IMR-90 (cell line): ENCODE data around the gene RPS15.

Experiments used
- CEBPB ChIP-seq: IDR thresholded peaks from 2 replicates; pipeline ENCODE4 v1.6.1; 2012; ENCODE audit warnings: low read depth, low read length, improper control_type of control experiment
- MXI1 ChIP-seq: IDR thresholded peaks from 2 replicates; pipeline ENCODE4 v1.6.1; 2012; ENCODE audit warnings: low read depth, mild to moderate bottlenecking, low read length, moderate library complexity, borderline replicate concordance
- NFE2L2 ChIP-seq: fragments of 150-350 bp; IDR thresholded peaks from 2 replicates; pipeline ENCODE4 v1.6.1; 2016; ENCODE audit warnings: low read depth, mild to moderate bottlenecking, low read length
- POLR2A ChIP-seq: IDR thresholded peaks from 2 replicates; pipeline ENCODE4 v1.6.1; 2012; ENCODE audit warnings: mild to moderate bottlenecking, low read depth, low read length
- RAD21 ChIP-seq: IDR thresholded peaks from 2 replicates; pipeline ENCODE4 v1.6.1; 2012; ENCODE audit warnings: low read length, improper control_type of control experiment
- SMC3 ChIP-seq: fragments of 150-350 bp; IDR thresholded peaks from 2 replicates; pipeline ENCODE4 v1.6.1; 2016; ENCODE audit warnings: low read depth, mild to moderate bottlenecking, antibody characterized with exemption, low read length, moderate library complexity
- TF ChIP-seq, protein P1 (sequence below): conservative IDR thresholded peaks from 2 replicates; pipeline ENCODE4 v1.5.1; 2012; ENCODE audit warnings: mild to moderate bottlenecking, low read depth, low read length, improper control_type of control experiment

- TF ChIP-seq, protein P1, sequence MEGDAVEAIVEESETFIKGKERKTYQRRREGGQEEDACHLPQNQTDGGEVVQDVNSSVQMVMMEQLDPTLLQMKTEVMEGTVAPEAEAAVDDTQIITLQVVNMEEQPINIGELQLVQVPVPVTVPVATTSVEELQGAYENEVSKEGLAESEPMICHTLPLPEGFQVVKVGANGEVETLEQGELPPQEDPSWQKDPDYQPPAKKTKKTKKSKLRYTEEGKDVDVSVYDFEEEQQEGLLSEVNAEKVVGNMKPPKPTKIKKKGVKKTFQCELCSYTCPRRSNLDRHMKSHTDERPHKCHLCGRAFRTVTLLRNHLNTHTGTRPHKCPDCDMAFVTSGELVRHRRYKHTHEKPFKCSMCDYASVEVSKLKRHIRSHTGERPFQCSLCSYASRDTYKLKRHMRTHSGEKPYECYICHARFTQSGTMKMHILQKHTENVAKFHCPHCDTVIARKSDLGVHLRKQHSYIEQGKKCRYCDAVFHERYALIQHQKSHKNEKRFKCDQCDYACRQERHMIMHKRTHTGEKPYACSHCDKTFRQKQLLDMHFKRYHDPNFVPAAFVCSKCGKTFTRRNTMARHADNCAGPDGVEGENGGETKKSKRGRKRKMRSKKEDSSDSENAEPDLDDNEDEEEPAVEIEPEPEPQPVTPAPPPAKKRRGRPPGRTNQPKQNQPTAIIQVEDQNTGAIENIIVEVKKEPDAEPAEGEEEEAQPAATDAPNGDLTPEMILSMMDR, result no peak
- TF ChIP-seq RAD21 (no peak), MXI1 (no peak), CEBPB (0 out of 2 replicates have a peak, but pooled peaks have one; percentile 23), SMC3 (no peak), POLR2A (no peak), NFE2L2 (no peak)
These were observed 11.6 kb downstream of the RPS15 start, which contains the start of gene APC2 for GRCh38 chr19:1449467-1450442.
